ELR (cell line): Measurements from ENCODE around the gene PRDM16.

ENCODE experiments used
- DNase-seq: peaks from one replicate; pipeline ENCODE4 v3.0.0-alpha.2; 2015; ENCODE audit warnings: low read depth

Gene PRDM16

DNA sequence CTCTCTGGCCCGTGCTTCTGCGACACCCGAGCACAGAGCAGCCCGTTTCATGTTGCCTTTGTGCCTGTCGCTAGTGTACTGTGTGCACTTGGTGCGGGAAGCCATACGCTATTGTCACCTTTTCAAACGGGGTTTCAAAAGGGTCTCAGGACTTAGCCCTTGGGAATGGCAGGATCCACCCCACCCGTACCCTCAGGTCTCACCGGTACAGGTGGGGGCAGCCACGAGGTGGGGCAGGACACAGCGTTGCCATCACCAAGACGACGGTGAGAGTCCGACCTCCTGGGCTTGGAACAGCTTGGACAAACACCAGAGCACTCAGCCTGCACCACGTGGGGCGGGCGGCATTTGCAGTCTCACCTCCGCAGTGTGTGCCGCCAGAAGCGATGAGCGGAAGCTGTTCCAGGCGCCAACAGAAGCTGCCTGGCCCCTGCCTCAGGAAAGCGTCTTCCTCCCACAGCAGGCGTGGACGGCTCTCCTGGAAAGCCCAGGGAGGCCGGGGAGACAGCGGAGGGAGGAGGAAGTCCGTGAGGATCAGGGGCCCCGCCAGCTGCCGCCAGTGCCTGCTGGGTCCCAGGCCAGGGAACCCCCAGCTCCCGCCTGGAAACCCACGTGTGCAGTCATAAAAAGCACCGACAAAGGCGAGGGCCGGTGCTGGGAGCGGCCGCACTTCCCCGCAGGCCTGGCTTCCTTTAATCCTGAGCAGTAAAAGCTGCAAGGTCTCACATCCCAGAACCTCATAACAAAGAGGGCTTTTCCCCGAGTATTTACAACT lies 254.2 kb downstream of the PRDM16 start:
- no peak for DNase-seq

DNA sequence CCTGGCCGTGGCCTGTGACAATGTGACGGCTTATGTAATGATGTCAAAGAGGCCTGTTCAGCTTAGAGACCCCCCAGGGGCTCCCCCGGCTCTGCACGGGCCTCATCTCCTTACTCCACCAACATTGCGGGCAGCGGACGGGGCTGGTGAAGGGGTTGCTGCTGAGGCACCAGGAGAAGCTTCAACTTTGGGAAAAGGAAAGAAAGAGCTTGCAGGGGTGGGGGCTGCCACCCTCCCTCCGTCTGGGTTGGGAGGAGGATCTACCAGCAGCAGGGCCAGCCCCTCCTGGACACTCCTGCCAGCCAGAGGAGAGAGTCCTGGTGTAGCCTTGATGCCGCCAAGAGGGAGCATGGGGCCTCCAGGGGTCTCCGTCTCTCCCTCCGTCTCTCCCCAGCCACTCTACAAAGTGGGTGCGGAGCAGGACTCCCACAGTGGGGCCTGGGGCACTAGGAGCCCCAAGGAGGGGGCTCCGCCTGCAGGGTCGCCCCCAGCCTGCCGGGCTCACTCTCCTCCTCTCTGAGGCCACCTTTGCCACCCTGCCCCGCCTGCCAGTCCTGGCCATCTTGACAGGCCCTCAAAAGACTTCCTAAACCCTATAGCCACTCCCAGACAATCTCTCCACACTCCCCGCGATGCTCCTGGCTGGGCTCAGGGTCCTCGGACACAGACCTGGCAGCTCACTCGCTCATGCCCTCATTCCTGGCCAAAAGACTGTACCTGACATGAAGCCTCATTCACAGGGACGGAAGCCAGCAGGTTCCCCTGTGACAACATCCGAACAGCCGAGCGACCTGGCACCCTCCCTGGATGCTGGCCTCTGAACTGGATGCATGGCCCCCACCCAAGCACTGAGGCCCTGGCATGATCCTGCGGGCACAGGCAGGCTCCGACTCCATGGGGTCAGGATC lies 255.0 kb downstream of the PRDM16 start:
- DNase-seq, result no peak

DNA sequence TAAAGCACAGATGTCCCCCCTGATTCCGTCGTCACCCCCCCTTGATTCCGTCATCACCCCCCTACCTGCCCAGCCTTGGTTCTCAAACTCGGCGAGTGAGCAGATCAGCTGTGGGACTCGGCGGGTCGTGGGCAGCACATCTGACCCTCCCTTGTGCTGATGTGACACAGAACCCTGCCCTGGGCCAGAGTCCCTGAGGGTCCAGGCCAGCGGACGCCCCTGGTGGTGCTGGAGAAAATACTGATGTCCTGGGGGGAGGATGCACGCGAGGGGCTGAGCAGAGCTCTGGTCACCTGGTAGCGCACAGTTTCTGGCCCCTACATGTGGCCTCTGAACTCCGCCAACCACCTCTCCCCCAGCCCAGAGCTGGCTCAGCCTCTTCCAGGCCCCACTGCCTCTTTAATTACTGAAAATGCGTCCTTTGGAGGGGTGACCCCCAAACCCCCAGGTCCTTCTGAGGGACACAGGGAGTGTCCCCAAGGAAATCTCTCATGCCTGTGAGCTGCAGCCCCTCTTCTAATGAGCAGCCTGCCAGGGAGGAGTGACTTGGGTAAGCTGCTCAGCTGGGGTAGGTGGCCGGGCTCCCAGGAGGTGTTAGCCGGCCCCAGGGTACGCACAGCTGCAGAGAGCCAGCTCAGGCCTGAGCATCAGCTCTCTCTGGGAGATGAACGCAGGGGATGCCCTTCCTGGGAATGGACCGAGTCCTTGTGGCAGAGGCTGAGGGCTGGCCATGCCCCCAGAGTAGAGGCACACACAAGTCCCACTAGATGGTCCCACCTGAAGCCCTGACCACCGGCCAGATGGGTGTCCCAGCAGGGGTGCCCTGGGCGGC lies 255.9 kb downstream of the PRDM16 start:
- no peak for DNase-seq

DNA sequence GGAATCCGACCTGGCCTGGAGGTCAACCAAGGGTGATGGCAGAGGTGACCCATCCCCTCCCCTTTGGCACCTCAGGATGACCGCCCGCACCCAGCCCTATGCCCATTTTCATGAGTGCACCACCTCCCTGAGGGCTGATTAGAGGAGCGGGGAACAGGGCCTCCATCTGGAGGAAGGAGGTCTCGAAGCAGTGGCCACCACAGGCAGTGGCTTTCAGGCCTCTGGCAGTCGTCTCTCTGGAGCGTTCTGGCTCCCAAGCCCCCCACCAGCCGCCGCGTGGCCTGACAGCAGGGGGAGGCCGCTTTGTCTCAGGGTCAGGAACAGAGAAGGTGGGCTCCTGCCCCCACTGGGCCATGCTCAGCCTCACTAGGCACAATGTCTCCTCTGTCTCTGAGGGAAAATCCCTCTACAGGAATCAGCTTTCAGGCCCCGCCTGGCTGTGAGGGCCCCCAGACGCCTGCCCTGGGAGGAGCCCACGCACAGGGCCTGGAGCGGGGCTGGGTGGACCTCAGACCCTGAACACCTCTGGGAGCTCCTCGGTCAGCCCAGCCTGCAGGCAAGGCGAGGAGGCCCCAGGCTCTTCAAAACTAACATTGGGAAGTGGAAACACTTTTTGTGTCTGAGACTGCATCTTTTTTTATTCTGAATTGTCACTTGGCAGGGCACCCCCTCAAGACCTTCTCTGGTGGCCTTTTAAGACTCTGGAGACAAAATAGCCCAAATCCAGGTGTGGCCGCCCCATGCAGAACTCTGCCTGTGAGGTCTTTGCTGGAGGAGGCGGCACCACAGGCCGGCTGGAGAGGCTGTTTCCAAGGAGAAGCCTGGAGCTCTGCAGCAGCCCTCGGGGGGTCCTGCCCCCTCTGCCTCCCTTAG lies 257.7 kb downstream of the PRDM16 start:
- no peak for DNase-seq

DNA sequence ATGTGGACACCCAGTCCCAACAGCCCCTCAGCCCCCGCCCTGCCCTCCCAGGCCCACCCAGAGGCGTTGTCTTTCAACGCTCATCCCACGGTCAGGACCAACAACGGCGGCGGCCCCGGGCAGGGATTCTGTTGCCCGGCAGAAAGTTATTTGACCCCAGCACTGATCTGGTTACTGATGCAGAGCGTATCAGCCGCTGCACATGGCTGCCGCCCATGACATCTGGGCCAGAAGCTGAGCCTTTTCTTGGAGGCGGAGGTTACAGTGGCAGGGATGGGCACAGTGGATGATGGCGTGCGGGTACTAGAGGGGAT lies 258.3 kb downstream of the PRDM16 start:
- no peak for DNase-seq

DNA sequence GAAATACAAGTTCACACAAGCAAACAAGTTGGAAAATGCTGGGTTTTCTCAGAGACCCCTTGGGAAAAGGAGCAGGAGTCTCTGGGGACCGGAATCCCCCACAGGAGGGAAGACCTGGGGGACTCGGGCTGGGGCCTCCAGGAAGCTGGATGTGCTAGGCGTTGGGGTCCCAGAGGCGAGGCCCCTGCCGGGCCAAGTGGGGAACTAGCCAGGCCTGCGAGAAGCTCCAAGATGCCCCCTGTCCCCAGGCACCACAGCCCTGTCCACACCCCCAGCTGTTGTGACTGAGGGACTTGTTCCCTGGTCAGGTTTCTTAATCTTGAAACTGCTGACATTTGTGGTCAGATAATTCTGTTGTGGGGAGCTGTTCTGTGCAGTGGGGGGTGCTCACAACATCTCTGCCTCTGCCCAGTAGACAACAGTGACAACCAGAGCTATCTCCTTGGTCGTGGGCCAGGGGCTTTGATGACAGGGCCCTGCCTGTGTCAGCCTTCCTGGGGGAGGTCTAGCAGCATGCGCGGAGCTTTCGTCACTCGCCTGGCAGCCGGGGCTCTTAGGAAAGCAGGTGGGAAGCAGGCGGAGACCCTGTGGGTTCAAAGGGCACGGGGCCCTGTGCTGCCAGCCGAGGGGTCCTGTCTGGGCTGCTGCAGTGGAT lies 259.1 kb downstream of the PRDM16 start:
- DNase-seq, result no peak

DNA sequence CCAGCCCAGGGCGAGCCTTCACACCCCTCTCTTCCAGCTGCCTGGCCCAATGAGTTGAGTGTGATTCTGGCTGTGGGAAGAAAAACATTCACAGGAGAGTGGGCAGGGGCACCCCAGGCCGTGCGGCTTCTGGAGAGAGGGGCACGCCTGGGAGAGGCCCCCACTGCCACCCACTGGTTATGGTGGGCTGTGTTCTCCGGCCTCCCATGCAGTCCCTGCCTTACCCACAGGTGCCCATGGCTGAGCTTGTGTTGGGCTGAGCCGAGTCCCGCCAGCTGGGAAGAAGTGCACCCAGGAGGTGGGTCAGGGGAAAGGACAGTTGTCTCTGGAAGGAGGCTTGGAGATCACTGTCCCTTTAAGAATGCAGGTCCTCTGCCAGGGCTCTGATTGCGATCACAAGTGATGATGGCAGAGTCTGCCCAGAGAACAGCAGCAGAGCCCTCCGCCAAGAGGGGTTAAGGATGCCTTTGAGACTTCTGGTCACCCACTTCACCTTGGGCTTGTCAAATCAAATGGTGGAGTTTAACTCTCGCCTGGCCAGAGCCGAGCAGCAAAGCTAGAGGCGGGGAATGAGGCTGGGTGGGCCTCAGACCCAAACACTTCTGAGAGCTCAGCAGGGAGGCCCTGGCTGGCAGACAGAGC lies 260.8 kb downstream of the PRDM16 start:
- no peak for DNase-seq

DNA sequence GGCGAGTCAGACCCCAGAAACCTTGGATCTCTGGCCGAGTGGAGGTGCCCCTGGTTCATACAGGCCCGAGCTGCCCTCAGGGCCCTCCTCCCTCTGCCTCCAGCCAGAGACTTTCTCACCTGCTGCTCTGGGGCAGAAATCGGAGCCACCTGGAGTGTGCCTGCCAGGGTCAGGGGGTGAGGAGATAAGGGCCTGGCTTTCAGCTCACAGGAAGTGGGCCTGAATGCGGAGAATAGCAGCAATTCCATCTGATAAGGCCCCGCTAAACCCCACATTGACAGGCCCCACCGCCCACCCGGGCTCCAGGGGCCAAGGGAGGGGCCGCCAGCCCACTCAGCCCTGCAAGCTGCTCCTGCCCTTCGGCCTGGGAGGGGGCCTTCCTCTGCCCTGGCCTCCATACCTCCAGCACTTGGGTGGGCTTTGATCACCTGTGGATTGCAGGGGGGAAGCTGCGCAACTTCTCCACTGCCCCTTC lies 261.8 kb downstream of the PRDM16 start:
- no peak for DNase-seq

DNA sequence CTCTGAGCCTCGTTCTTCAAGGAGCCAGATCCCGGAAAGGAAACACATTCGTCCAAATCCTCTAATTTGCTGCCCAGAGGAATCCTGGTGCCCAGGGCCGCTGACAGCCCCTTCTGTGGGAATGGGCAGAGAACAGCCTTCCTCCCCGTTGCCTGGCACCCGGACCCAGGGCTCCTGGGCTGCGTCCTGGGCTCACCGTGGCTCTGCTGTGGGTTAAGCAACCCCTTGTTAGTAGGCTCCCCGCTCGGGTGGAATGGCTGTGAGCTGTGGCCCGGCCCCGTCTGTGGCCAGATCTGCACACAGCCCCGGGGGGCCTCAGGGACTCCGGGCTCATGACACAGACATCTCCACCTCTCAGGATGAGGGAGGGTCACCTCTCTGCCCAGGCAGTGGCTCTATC lies 262.6 kb downstream of the PRDM16 start:
- DNase-seq, result no peak

DNA sequence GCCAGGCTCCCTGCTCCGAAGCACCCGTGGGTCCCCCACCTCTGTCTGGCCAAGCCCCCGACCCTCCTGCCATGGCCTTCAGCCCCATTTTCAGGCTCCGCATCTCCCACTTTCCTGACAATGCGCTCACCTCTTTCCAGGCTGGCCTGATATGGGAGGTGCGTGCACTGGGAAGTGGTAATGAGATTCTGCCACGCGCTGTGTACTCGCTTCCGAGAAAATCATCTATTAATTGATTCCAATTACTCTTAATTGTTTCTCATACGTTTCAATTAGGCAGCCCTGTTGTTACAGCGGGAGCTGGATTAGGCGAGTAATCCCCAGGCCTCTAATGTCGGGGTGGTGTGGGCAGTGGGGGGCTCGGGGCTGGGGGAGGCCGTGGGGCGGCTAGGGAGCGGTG lies 263.0 kb downstream of the PRDM16 start:
- no peak for DNase-seq

DNA sequence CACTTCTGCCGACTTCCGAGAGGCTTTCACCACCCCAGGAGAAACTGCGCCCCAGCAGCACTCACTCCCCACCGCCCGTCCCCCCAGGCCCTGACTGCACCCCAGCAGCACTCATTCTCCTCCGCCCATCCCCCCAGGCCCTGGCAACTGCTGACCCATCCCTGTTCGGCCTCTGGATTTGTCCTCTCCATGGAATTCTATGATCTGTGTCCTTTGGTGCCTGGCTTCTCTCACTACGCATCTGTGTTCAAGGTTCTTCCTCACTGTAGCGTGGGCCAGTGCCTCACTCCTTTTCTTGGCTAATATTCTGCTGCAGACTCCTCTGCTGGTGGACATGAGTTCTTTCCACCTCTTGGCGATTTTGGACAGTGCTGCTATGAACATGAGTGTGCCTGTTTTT lies 263.7 kb downstream of the PRDM16 start:
- no peak for DNase-seq

DNA sequence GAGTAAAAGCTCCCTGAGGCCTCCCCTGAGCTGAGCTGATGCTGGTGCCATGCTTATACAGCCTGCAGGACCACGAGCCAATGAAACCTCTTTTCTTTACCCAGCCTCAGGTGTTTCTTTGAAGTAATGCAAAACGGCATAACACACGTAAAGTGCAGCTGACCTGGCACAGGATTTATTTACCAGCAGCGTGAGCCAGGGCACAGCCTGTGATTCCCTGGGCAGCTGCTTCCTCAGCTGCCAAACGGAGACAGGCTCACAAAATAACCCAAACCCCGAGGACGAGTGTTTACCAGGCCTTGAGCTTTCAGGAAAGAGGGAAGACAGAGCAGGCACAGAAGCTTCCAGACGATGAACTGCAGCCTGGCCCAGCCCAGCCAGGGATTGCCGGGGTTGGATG lies 264.9 kb downstream of the PRDM16 start:
- DNase-seq, result no peak

DNA sequence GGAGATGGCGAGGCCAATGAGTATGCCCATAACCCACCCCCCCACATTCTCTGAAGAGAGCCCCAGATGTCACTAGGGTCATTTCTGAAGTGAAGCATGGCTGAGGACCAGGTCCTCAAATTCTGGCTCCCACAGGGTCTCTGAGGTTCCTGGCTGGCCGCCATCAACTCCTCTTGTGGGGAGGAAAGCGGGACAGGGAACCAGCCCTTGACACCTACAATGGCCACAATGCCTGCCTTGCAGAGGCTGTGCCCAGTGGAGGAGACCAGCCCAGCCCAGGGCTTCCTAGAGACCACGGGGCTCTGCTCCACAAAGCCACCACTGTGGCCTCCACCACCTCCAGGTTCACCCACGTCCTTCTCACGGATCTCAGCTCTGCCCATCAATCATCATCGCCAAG lies 265.4 kb downstream of the PRDM16 start:
- DNase-seq, result no peak

DNA sequence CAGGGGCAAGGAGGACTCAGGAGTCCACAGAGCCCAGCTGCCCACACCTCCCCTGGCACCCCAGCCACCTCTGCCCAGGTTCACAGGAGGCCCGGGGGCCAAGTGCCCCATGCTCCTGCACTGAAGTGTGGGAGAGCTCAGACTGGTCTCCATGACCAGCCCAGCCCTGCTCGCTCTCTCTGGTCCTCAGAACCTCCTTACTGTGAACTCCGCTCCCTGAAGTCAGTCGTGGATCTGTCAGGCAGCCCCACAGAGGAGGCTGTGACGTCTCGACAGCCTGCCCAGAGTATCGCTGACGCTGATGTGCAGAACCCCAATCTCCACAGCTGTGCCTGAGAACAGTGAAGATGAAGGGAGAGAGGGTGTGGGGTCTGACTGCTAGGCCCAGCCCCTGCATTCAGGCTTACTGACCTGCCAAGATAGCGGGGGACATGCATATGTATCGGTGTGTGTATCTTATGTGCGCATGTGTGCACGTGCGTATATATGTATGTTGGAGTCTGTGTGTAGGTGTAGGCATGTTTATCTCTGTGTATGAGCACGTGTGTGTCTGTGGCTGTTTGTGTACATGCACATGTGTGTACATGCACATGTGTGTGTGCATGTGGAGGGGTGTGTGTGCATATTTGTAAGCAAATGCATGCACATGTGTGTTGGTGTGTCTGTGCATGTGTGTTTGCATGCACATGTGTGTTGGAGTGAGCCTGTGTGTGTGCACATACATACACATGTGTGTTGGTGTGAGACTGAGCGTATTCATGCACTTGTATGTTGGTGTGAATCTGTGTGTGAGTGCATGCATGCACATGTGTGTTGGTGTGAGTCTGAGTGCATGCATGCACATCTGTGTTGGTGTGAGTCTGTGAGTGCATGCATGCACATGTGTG lies 267.0 kb downstream of the PRDM16 start:
- DNase-seq, result no peak

DNA sequence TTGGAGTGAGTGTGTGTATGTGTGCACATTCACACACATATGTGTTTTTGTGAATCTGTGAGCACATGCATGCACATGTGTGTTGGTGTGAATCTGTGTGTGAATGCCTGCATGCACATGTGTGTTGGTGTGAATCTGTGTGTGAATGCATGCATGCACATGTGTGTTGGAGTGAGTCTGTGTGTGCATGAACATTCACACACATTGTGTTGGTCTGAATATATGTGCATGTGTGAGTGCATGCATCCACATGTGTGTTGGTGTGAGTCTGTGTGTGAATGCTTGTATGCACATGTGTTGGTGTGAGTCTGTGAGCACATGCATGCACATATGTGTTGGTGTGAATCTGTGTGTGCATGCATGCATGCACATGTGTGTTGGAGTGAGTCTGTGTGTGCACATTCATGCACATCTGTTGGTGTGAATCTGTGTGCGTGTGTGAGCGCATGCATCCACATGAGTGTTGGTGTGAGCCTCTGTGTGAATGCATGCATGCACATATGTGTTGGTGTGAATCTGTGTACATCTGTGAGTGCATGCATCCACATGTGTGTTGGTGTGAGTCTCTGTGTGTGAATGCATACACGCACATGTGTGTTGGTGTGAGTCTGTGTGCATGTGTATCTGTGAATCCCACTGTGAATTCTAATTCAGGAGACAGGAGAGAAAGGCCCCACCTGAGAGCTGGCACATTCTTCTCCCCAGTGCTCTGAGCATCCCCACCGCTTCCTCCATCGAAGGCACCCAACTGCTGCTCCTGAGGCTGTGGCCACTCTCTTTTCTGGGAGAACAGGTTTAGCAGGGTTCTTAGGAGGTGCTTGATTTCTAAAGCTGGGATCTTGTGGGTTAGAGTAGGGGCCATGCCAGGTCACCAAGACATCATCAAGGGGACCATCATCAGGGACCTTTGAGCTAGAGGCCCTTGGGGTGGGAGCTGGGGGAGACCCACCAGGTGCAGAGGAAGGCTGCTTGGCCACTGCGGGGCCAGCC lies 267.9 kb downstream of the PRDM16 start:
- no peak for DNase-seq

DNA sequence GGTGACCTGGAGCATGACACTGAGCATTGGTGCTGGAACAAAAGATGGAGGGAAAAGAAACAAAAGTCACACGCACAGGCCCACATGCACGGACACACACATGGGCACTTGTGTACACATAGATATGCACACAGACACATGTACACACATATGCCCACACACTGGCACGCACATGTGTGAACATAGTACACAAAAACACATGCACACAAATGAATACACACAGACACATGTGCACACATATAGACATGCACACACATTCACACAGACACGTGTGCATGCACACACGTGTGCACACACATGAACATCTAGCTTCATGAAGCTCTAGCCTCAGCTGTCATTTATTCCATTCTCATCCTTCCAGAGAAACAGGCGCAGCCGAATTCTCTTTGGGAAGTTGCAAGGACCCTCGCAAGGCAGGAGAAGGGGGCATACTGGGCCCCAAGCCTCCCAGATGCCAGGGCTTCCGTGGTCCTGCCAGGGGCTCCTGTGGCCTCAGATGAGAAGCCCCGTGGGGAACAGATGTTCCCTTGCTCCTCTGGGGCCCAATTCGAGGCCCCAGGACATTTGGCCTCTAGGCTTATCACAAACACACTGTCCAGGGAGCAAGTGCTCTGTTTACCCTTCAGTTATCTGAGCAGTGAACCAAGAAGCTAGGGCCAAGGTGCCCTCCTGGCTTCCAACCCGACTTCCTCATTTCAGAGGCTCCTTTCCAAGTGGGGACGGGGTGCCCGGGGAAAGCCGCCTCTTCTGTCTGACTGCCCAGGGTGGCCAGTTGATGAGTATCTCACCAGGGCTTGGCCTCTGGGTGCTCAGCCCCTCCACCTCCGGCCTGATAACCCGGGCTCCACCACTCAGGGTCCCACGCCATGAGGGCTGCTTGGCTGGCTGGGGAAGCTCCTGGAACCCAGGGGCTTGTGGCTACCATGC lies 269.1 kb downstream of the PRDM16 start:
- no peak for DNase-seq

DNA sequence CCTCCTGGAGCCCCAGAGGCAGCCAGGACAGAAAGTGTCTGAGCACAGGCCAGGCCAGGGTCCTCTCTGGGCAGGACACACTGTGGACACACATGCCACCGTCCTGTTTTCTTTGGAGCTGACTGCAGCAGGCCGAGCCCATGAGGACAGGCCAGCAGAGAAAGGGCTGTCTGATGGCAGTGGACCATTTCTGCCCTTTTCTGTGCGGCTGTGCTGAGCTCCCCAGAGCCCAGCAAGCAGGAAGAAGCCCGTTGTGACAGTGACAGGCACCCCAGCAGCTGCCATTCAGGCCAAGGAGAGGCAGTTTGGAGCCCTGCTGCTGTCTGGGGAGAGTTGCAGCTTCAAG lies 269.7 kb downstream of the PRDM16 start:
- no peak for DNase-seq
